IMR-90 (cell line): ENCODE measurements around the gene THADA. TPM values are rescaled to one million over a fixed set of nuclear protein-coding genes. Genes with fewer than 3 reads are reported as not detected.

ENCODE experiments used
- ATAC-seq: fragments of 200-7000 bp; cut with Tn5 transposase; 2 replicates; pipeline ENCODE4 v1.9.1; 2020; ENCODE audit warnings: low read depth, mild to moderate bottlenecking, moderate library complexity
- BruUV-seq: library from RNA; stranded (reverse); fragments of 400-500 nt; replicated peaks from 2 replicates; lab custom pipeline; 2021; lab: Mats Ljungman, UMichigan
- CTCF ChIA-PET: fragments of 300-600 bp; formaldehyde crosslinking; extraction: SDS; loops from one replicate; lab custom pipeline; 2021; ENCODE audit warnings: antibody characterized with exemption; lab: Yijun Ruan, JAX
- POLR2A ChIA-PET: fragments of 300-600 bp; sonication (Branson Sonifier 250); formaldehyde crosslinking; loops from one replicate; lab custom pipeline; 2022; ENCODE audit warnings: antibody characterized with exemption; ENCODE audit not compliant: unreplicated experiment; lab: Charles Lee
- DNase-seq: peaks from one replicate; pipeline ENCODE4 v3.0.0; 2013
- H2AFZ ChIP-seq: replicated peaks from 2 replicates; pipeline ENCODE3; 2013; ENCODE audit warnings: low read length, mild to moderate bottlenecking; ENCODE audit not compliant: poor library complexity
- H2AK5ac ChIP-seq: 2 replicates; pipeline ENCODE4 v1.6.1; 2013; ENCODE audit warnings: low read depth, low read length, inconsistent platforms
- H2AK9ac ChIP-seq: replicated peaks from 2 replicates; pipeline ENCODE3; 2013; ENCODE audit warnings: mild to moderate bottlenecking, low read depth, low read length, moderate library complexity; ENCODE audit not compliant: poor library complexity
- H2BK120ac ChIP-seq: 2 replicates; pipeline ENCODE4 v1.6.1; 2013; ENCODE audit warnings: low read depth, low read length, inconsistent platforms
- H2BK15ac ChIP-seq: 3 replicates; pipeline ENCODE4 v1.6.1; 2013; ENCODE audit warnings: low read depth, low read length, inconsistent platforms
- H2BK20ac ChIP-seq: 2 replicates; pipeline ENCODE4 v1.6.1; 2013; ENCODE audit warnings: low read depth, mild to moderate bottlenecking, inconsistent platforms, low read length, moderate library complexity
- H2BK5ac ChIP-seq: 2 replicates; pipeline ENCODE4 v1.6.1; 2013; ENCODE audit warnings: mild to moderate bottlenecking, low read depth, low read length, inconsistent platforms; ENCODE audit not compliant: poor library complexity, severe bottlenecking
- H3K14ac ChIP-seq: replicated peaks from 2 replicates; pipeline ENCODE4 v1.6.1; 2013; ENCODE audit warnings: low read depth, low read length, inconsistent platforms
- H3K18ac ChIP-seq: 2 replicates; pipeline ENCODE4 v1.6.1; 2013; ENCODE audit warnings: low read depth, low read length, control low read depth
- H3K23ac ChIP-seq: 2 replicates; pipeline ENCODE4 v1.6.1; 2013; ENCODE audit warnings: low read depth, low read length, inconsistent platforms
- H3K27ac ChIP-seq: 2 replicates; pipeline ENCODE4 v1.5.1; 2013; ENCODE audit warnings: mild to moderate bottlenecking, control low read depth, low read length; ENCODE audit not compliant: insufficient read depth
- H3K27me3 ChIP-seq: 2 replicates; pipeline ENCODE4 v1.6.1; 2013; ENCODE audit warnings: low read length; ENCODE audit not compliant: control insufficient read depth, insufficient read depth
- H3K36me3 ChIP-seq: 2 replicates; pipeline ENCODE4 v1.6.1; 2013; ENCODE audit warnings: low read length, mixed read lengths; ENCODE audit not compliant: control insufficient read depth, insufficient read depth
- H3K4ac ChIP-seq: 2 replicates; pipeline ENCODE4 v1.6.1; 2013; ENCODE audit warnings: low read depth, low read length, inconsistent platforms
- H3K4me1 ChIP-seq: 2 replicates; pipeline ENCODE4 v1.6.1; 2013; ENCODE audit warnings: low read length, mixed read lengths; ENCODE audit not compliant: control insufficient read depth, insufficient read depth
- H3K4me2 ChIP-seq: 2 replicates; pipeline ENCODE4 v1.6.1; 2013; ENCODE audit warnings: low read depth, mild to moderate bottlenecking, control low read depth, low read length, moderate library complexity
- H3K4me3 ChIP-seq: 2 replicates; pipeline ENCODE4 v1.5.1; 2013; ENCODE audit warnings: low read depth, mild to moderate bottlenecking, control low read depth, low read length, moderate library complexity; ENCODE audit not compliant: insufficient read depth
- H3K56ac ChIP-seq: 2 replicates; pipeline ENCODE4 v1.6.1; 2013; ENCODE audit warnings: low read length, inconsistent platforms; ENCODE audit not compliant: insufficient read depth; ENCODE audit errors: extremely low read depth
- H3K79me1 ChIP-seq, 2 experiments: 2 replicates each; pipeline ENCODE4 v1.6.1; 2013; ENCODE audit warnings: low read length in 2 of 2, inconsistent platforms in 1 of 2, low read depth in 1 of 2
- H3K9ac ChIP-seq: 2 replicates; pipeline ENCODE4 v1.6.1; 2013; ENCODE audit warnings: low read depth, low read length, control low read depth
- H3K9me1 ChIP-seq: 2 replicates; pipeline ENCODE4 v1.6.1; 2013; ENCODE audit warnings: low read length, inconsistent platforms; ENCODE audit not compliant: insufficient read depth
- H3K9me3 ChIP-seq: 2 replicates; pipeline ENCODE4 v1.6.1; 2013; ENCODE audit warnings: low read length; ENCODE audit not compliant: control insufficient read depth, insufficient read depth
- H4K20me1 ChIP-seq: 2 replicates; pipeline ENCODE4 v1.6.1; 2013; ENCODE audit warnings: low read length, inconsistent platforms; ENCODE audit not compliant: insufficient read depth
- H4K5ac ChIP-seq: 2 replicates; pipeline ENCODE4 v1.6.1; 2013; ENCODE audit warnings: mild to moderate bottlenecking, low read depth, low read length, control low read depth
- H4K8ac ChIP-seq, 2 experiments: 2 replicates each; pipeline ENCODE4 v1.6.1; 2013; ENCODE audit warnings: low read depth in 2 of 2, low read length in 2 of 2, control low read depth in 1 of 2, inconsistent platforms in 1 of 2
- H4K91ac ChIP-seq: 2 replicates; pipeline ENCODE4 v1.6.1; 2013; ENCODE audit warnings: low read depth, low read length, inconsistent platforms; ENCODE audit not compliant: insufficient read depth
- CHD1 ChIP-seq: IDR thresholded peaks from 2 replicates; pipeline ENCODE4 v1.6.1; 2012; ENCODE audit warnings: low read depth, low read length, improper control_type of control experiment
- ELK1 ChIP-seq: fragments of 150-350 bp; IDR thresholded peaks from 2 replicates; pipeline ENCODE4 v1.6.1; 2016; ENCODE audit warnings: low read depth, mild to moderate bottlenecking, low read length, moderate library complexity, borderline replicate concordance
- MXI1 ChIP-seq: IDR thresholded peaks from 2 replicates; pipeline ENCODE4 v1.6.1; 2012; ENCODE audit warnings: low read depth, mild to moderate bottlenecking, low read length, moderate library complexity, borderline replicate concordance
- POLR2A ChIP-seq: IDR thresholded peaks from 2 replicates; pipeline ENCODE4 v1.6.1; 2012; ENCODE audit warnings: mild to moderate bottlenecking, low read depth, low read length
- RAD21 ChIP-seq: IDR thresholded peaks from 2 replicates; pipeline ENCODE4 v1.6.1; 2012; ENCODE audit warnings: low read length, improper control_type of control experiment
- RFX5 ChIP-seq: IDR thresholded peaks from 2 replicates; pipeline ENCODE4 v1.8.0; 2012; ENCODE audit warnings: low read depth, mild to moderate bottlenecking, low read length, moderate library complexity
- WGBS, 2 experiments: methylation state at CpG; one replicate each; pipeline versions ENCODE4 v1.1.5 to v1.1.7; 2013; ENCODE audit warnings: missing lambda C conversion rate in 2 of 2; ENCODE audit not compliant: insufficient read length in 1 of 2; ENCODE audit errors: extremely low coverage in 2 of 2; 5-methylcytosine and 5-hydroxymethylcytosine counted together
- dilution Hi-C: fragments of 300-500 bp; cut with HindIII; formaldehyde crosslinking; loops from one replicate; pipeline ENCODE4 v1.14.3; 2018; ENCODE audit warnings: low sequenced_read_pairs; ENCODE audit not compliant: unreplicated experiment
- in situ Hi-C: fragments of 300-500 bp; cut with MboI; formaldehyde crosslinking; loops from 3 replicates; pipeline ENCODE4 v1.14.3; 2019; ENCODE audit warnings: low sequenced_read_pairs, inconsistent platforms, mixed read lengths
- intact Hi-C: fragments of 100-400 bp; cut with micrococcal nuclease; formaldehyde crosslinking; loops from 2 replicates; pipeline ENCODE4 v1.10.0; 2022
- polyA plus RNA-seq, 3 experiments: library from polyadenylated mRNA; depleted of rRNA; stranded (reverse); fragments of >200 nt; gene quantifications; 2 replicates each; pipeline ENCODE4 v1.2.3, GENCODE V29; 2012; ENCODE audit warnings: low replicate concordance in 1 of 3
- total RNA-seq: library from RNA; depleted of rRNA; stranded (reverse); fragments of >200 nt; gene quantifications from 2 replicates; pipeline ENCODE4 v1.2.3, GENCODE V29; 2012

Gene THADA
- total and polyA plus RNA-seq, 2 of the 4 experiments (the other 2 are of a cell fraction), result 10.5 to 21.3 TPM

- H3K14ac ChIP-seq, result no peak overlapping the region
- ChIA-PET POLR2A (no interaction called here), CTCF (no interaction called here)
- no peaks in the 10 kb centered on the region for H3K9me1 ChIP-seq
- no peak overlapping the region for H2BK20ac ChIP-seq
- no peaks in the 10 kb centered on the region for H4K20me1 ChIP-seq
- H3K79me1 ChIP-seq, result no peaks in the 10 kb centered on the region
- H2BK120ac ChIP-seq, result no peak overlapping the region
- no peak overlapping the region for H4K5ac ChIP-seq
- BruUV-seq, result no TSS peak
- H3K36me3 ChIP-seq, result no peaks in the 10 kb centered on the region
- H3K4me1 ChIP-seq, result peaks cover 4% of the 10 kb centered on the region; the same call in 1 of the 2 replicates
- H2AK9ac ChIP-seq, result no peak overlapping the region
- H2AK5ac ChIP-seq, result no peak overlapping the region
- TF ChIP-seq CHD1 (no peak), POLR2A (no peak), RAD21 (no peak), ELK1 (no peak), MXI1 (no peak), RFX5 (no peak)
- DNase-seq, result no peak
- WGBS, 2 experiments, result 100% methylated on average over 1 of the region's 4 CpGs; no CpG with 5 or more reads in 1 of the 2 experiments
- H3K9me3 ChIP-seq, result no peaks in the 10 kb centered on the region
- H4K8ac ChIP-seq, result no peak overlapping the region
- no peak overlapping the region for H3K23ac ChIP-seq
- ATAC-seq, result no peak
- no peak overlapping the region for H3K4ac ChIP-seq
- H3K56ac ChIP-seq, result no peak overlapping the region
- H3K27ac ChIP-seq, result no peak overlapping the region
- intact Hi-C loops, result no loop called here
- no peak overlapping the region for H2BK15ac ChIP-seq
- dilution Hi-C loops, result no loop called here
- in situ Hi-C loops, result no loop called here
- no peaks in the 10 kb centered on the region; the same call in 1 of the 2 replicates for H3K27me3 ChIP-seq
- no peak overlapping the region for H3K9ac ChIP-seq
- no peak overlapping the region for H4K91ac ChIP-seq
- H2BK5ac ChIP-seq, result no peak overlapping the region
- H3K18ac ChIP-seq, result no peak overlapping the region
- no peak overlapping the region for H2AFZ ChIP-seq
- no peak overlapping the region for H3K4me2 ChIP-seq
- no peak overlapping the region for H3K4me3 ChIP-seq
Measured at GRCh38 chr2:43300222-43300621, 295.6 kb downstream of the THADA start.
